Esophagus muscularis mucosa (tissue), 4 donors: ENCODE results near the gene MACROD2. TPM values are rescaled to one million over a fixed set of nuclear protein-coding genes. Genes with fewer than 3 reads are reported as not detected.

ENCODE experiments used
- DNase-seq: peaks from one replicate; pipeline ENCODE4 v3.0.0-alpha.2; 2017; ENCODE audit errors: extremely low spot score
- H3K27ac ChIP-seq, 4 donors: fragments of 200-600 bp; sonication (generic); replicated peaks in 1 of 4; 1 replicate in 3 of 4; 2 replicates in 1 of 4; pipeline ENCODE4 v1.5.1; 2016 to 2019; ENCODE audit warnings: mild to moderate bottlenecking in 1 of 4
- H3K27me3 ChIP-seq, 4 donors: fragments of 200-600 bp; sonication (generic); one replicate each; pipeline versions ENCODE4 v1.5.1 to v1.6.0; 2016 to 2019
- H3K36me3 ChIP-seq, 4 donors: fragments of 200-600 bp; sonication (generic); one replicate each; pipeline ENCODE4 v1.5.1; 2016 to 2019
- H3K4me1 ChIP-seq, 4 donors: fragments of 200-600 bp; sonication (generic); one replicate each; pipeline ENCODE4 v1.5.1; 2016 to 2019
- H3K4me3 ChIP-seq, 4 donors: fragments of 200-600 bp; sonication (generic); 1 replicate in 2 of 4; 2 replicates in 2 of 4; pipeline ENCODE4 v1.5.1; 2016 to 2019; ENCODE audit warnings: mild to moderate bottlenecking in 4 of 4, moderate library complexity in 1 of 4
- H3K9me3 ChIP-seq, 4 donors: fragments of 200-600 bp; sonication (generic); 1 replicate in 3 of 4; 2 replicates in 1 of 4; pipeline ENCODE4 v1.5.1; 2016 to 2019
- CTCF ChIP-seq, 3 experiments: fragments of 200-600 bp in 2 of 3; fragments of 450-650 bp in 1 of 3; sonication (generic) in 2 of 3; IDR thresholded peaks; one replicate each; pipeline ENCODE4 v1.5.1; 2017 to 2019; ENCODE audit warnings: antibody characterized with exemption in 3 of 3, mild to moderate bottlenecking in 2 of 3, moderate library complexity in 1 of 3
- EP300 ChIP-seq: sonication (generic); formaldehyde crosslinking; IDR thresholded peaks from one replicate; pipeline ENCODE4 v1.6.1; 2017; ENCODE audit warnings: antibody characterized with exemption
- POLR2A ChIP-seq: fragments of 450-650 bp; IDR thresholded peaks from one replicate; pipeline ENCODE4 v1.6.1; 2017; ENCODE audit warnings: antibody characterized with exemption, moderate library complexity, mild to moderate bottlenecking, low read depth
- POLR2AphosphoS5 ChIP-seq, 2 donors: sonication (generic); formaldehyde crosslinking; IDR thresholded peaks; one replicate each; pipeline ENCODE4 v1.6.1; 2017; ENCODE audit warnings: antibody characterized with exemption in 2 of 2
- WGBS: methylation state at CpG from one replicate; pipeline ENCODE4 v1.1.5; 2018; 5-methylcytosine and 5-hydroxymethylcytosine counted together
- intact Hi-C: fragments of 100-400 bp; cut with DNase I; formaldehyde crosslinking; loops from one replicate; pipeline ENCODE4 v1.15.1; 2023
- total RNA-seq, 4 donors: library from RNA; depleted of rRNA; stranded (reverse); fragments of >200 nt; gene quantifications; one replicate each; pipeline versions ENCODE4 v1.1.0 to v1.2.1, GENCODE V29; 2016

The MACROD2 gene
- total RNA-seq, 4 donors from 2014 or later: 1.4 to 3.6 (median 2.6) TPM

GRCh38 chr20:15705975-15706374 lies 1710.7 kb downstream of the MACROD2 start:
- Histone ChIP-seq H3K36me3 (no peaks in the 10 kb centered on the region), H3K27me3 (no peaks in the 10 kb centered on the region), H3K4me3 (no peak overlapping the region), H3K4me1 (no peaks in the 10 kb centered on the region), H3K27ac (no peak overlapping the region), H3K9me3 (no peaks in the 10 kb centered on the region)
- TF ChIP-seq CTCF (IDR thresholded peaks at IDR 0.05) (no peak), POLR2AphosphoS5 (IDR thresholded peaks at IDR 0.05) (no peak), POLR2A (no peak), EP300 (no peak)
- DNase-seq: no peak
- 73% methylated on average over 3 of the region's 3 CpGs for WGBS
- intact Hi-C loops: no loop called here

GRCh38 chr20:15706719-15707118 lies 1711.4 kb downstream of the MACROD2 start:
- H3K9me3 ChIP-seq: no peaks in the 10 kb centered on the region
- H3K27ac ChIP-seq: no peak overlapping the region
- no peaks in the 10 kb centered on the region for H3K36me3 ChIP-seq
- no peak for TF ChIP-seq POLR2AphosphoS5 (IDR thresholded peaks at IDR 0.05)
- TF ChIP-seq CTCF (IDR thresholded peaks at IDR 0.05): no peak
- TF ChIP-seq EP300: no peak
- no peak for TF ChIP-seq POLR2A
- H3K27me3 ChIP-seq: no peaks in the 10 kb centered on the region
- intact Hi-C loops: no loop called here
- DNase-seq: no peak
- H3K4me3 ChIP-seq: no peak overlapping the region
- no peaks in the 10 kb centered on the region for H3K4me1 ChIP-seq

GRCh38 chr20:15708984-15709598 lies 1713.8 kb downstream of the MACROD2 start:
- H3K27me3 ChIP-seq: no peaks in the 10 kb centered on the region
- TF ChIP-seq CTCF (IDR thresholded peaks at IDR 0.05) (peak; percentile 32 to 60 (median 47)), EP300 (no peak)
- H3K9me3 ChIP-seq: no peaks in the 10 kb centered on the region
- 60% methylated on average over 9 of the region's 9 CpGs for WGBS
- no peak overlapping the region for H3K27ac ChIP-seq
- intact Hi-C loops: no loop called here
- no peak for DNase-seq
- H3K36me3 ChIP-seq: no peaks in the 10 kb centered on the region
- no peaks in the 10 kb centered on the region for H3K4me1 ChIP-seq
- H3K4me3 ChIP-seq: no peak overlapping the region

GRCh38 chr20:15710636-15711035 lies 1715.3 kb downstream of the MACROD2 start:
- H3K36me3 ChIP-seq: no peaks in the 10 kb centered on the region
- H3K4me3 ChIP-seq: no peak overlapping the region
- H3K27ac ChIP-seq: no peak overlapping the region
- 81% methylated on average over 5 of the region's 5 CpGs for WGBS
- DNase-seq: no peak
- no peaks in the 10 kb centered on the region for H3K9me3 ChIP-seq
- no peaks in the 10 kb centered on the region for H3K27me3 ChIP-seq
- no peak for TF ChIP-seq EP300
- TF ChIP-seq POLR2AphosphoS5 (IDR thresholded peaks at IDR 0.05): no peak
- TF ChIP-seq POLR2A: no peak
- no peaks in the 10 kb centered on the region for H3K4me1 ChIP-seq
- intact Hi-C loops: no loop called here

GRCh38 chr20:15711177-15711576 lies 1715.9 kb downstream of the MACROD2 start:
- 91% methylated on average over 7 of the region's 7 CpGs for WGBS
- DNase-seq: no peak
- Histone ChIP-seq H3K9me3 (no peaks in the 10 kb centered on the region), H3K27me3 (no peaks in the 10 kb centered on the region), H3K4me3 (no peak overlapping the region), H3K4me1 (no peaks in the 10 kb centered on the region), H3K36me3 (no peaks in the 10 kb centered on the region), H3K27ac (no peak overlapping the region)
- intact Hi-C loops: no loop called here
- TF ChIP-seq POLR2A: no peak
- TF ChIP-seq CTCF (IDR thresholded peaks at IDR 0.05): no peak
- TF ChIP-seq POLR2AphosphoS5 (IDR thresholded peaks at IDR 0.05): no peak
- TF ChIP-seq EP300: no peak
